GM19397 (cell line): Measurements from ENCODE around the gene SHISA9.

Source experiments
- ATAC-seq: cut with Tn5 transposase; IDR thresholded peaks from one replicate; pipeline ENCODE4 v1.9.1; 2021; ENCODE audit warnings: mild to moderate bottlenecking, moderate library complexity; ENCODE audit not compliant: unreplicated experiment

SHISA9 gene

GRCh38 chr16:13245713-13246377 lies 344.4 kb downstream of the SHISA9 start:
- no peak for ATAC-seq

GRCh38 chr16:13254998-13255614 lies 353.7 kb downstream of the SHISA9 start:
- no peak for ATAC-seq

GRCh38 chr16:13262270-13263090 lies 361.1 kb downstream of the SHISA9 start:
- ATAC-seq, result no peak

- ATAC-seq, result no peak
These were observed 363.6 kb downstream of the SHISA9 start for GRCh38 chr16:13264749-13265552.

GRCh38 chr16:13269359-13269758 lies 368.0 kb downstream of the SHISA9 start:
- no peak for ATAC-seq

GRCh38 chr16:13269905-13270528 lies 368.6 kb downstream of the SHISA9 start:
- no peak for ATAC-seq

GRCh38 chr16:13270602-13271001 lies 369.2 kb downstream of the SHISA9 start:
- ATAC-seq, result no peak

GRCh38 chr16:13289515-13289914 lies 388.1 kb downstream of the SHISA9 start:
- no peak for ATAC-seq
